PC-3 (cell line): ENCODE results near the gene TDRD7. TPM values are rescaled to one million over a fixed set of nuclear protein-coding genes. Genes with fewer than 3 reads are reported as not detected.
A peak's percentile ranks its signal among the peaks of the same experiment; 100 is the strongest.

Experiments
- ATAC-seq: fragments of 200-7000 bp; cut with Tn5 transposase; 2 replicates; pipeline ENCODE4 v1.9.1; 2020; ENCODE audit warnings: mild to moderate bottlenecking, moderate library complexity
- BruUV-seq: library from RNA; stranded (reverse); fragments of 400-500 nt; replicated peaks from 2 replicates; lab custom pipeline; 2021; lab: Mats Ljungman, UMichigan
- CTCF ChIA-PET: fragments of 300-600 bp; sonication (Branson Sonifier 250); formaldehyde crosslinking; loops from one replicate; lab custom pipeline; 2022; ENCODE audit warnings: antibody characterized with exemption; lab: Charles Lee
- POLR2A ChIA-PET: fragments of 300-600 bp; sonication (Branson Sonifier 250); formaldehyde crosslinking; loops from one replicate; lab custom pipeline; 2022; ENCODE audit warnings: antibody characterized with exemption; ENCODE audit not compliant: unreplicated experiment; lab: Charles Lee
- DNase-seq: peaks from one replicate; pipeline ENCODE4 v3.0.0-alpha.2; 2015
- H2AFZ ChIP-seq: fragments of 300-600 bp; sonication (generic); 2 replicates; pipeline ENCODE4 v1.6.0; 2016; ENCODE audit warnings: antibody characterized with exemption, low read length
- H3F3A ChIP-seq: fragments of 300-600 bp; sonication (generic); one replicate; pipeline ENCODE4 v1.6.0; 2017; ENCODE audit warnings: antibody characterized with exemption, low read length, control low read depth, mild to moderate bottlenecking; ENCODE audit not compliant: unreplicated experiment
- H3K27ac ChIP-seq: fragments of 300-600 bp; sonication (generic); 2 replicates; pipeline ENCODE4 v1.5.1; 2016; ENCODE audit warnings: mild to moderate bottlenecking, low read length
- H3K27me3 ChIP-seq: fragments of 300-600 bp; sonication (generic); 2 replicates; pipeline ENCODE4 v1.6.1; 2016; ENCODE audit warnings: low read length, mixed read lengths
- H3K36me3 ChIP-seq: fragments of 300-600 bp; sonication (generic); 2 replicates; pipeline ENCODE4 v1.6.1; 2016; ENCODE audit warnings: low read depth, mixed run types, low read length, mixed read lengths
- H3K4me1 ChIP-seq: fragments of 300-600 bp; sonication (generic); 2 replicates; pipeline ENCODE4 v1.5.1; 2016; ENCODE audit warnings: low read length; ENCODE audit not compliant: insufficient read depth
- H3K4me2 ChIP-seq: fragments of 300-600 bp; sonication (generic); 2 replicates; pipeline ENCODE4 v1.6.0; 2016; ENCODE audit warnings: low read length
- H3K4me3 ChIP-seq: fragments of 300-600 bp; sonication (generic); 2 replicates; pipeline ENCODE4 v1.5.1; 2016; ENCODE audit warnings: mild to moderate bottlenecking, low read length, mixed read lengths
- H3K79me2 ChIP-seq: fragments of 300-600 bp; sonication (generic); 2 replicates; pipeline ENCODE4 v1.6.1; 2017; ENCODE audit warnings: low read length, mixed read lengths
- H3K9ac ChIP-seq: fragments of 300-600 bp; sonication (generic); 2 replicates; pipeline ENCODE4 v1.6.0; 2016; ENCODE audit warnings: mild to moderate bottlenecking, low read length
- H3K9me2 ChIP-seq: fragments of 300-600 bp; sonication (generic); replicated peaks from 2 replicates; pipeline ENCODE4 v1.6.1; 2016; ENCODE audit warnings: mixed run types, low read length, mixed read lengths
- H3K9me3 ChIP-seq: fragments of 300-600 bp; sonication (generic); 2 replicates; pipeline ENCODE4 v1.6.1; 2016; ENCODE audit warnings: low read length, mixed read lengths
- H4K20me1 ChIP-seq: fragments of 300-600 bp; sonication (generic); 2 replicates; pipeline ENCODE4 v1.6.1; 2016; ENCODE audit warnings: low read length, mixed read lengths
- CTCF ChIP-seq: fragments of 300-600 bp; sonication (generic); conservative IDR thresholded peaks from 2 replicates; pipeline ENCODE4 v1.5.1; 2017; ENCODE audit warnings: antibody characterized with exemption, low read depth, mild to moderate bottlenecking, low read length
- EZH2 ChIP-seq: fragments of 300-600 bp; sonication (generic); IDR thresholded peaks from one replicate; pipeline ENCODE4 v1.6.1; 2017; ENCODE audit warnings: antibody characterized with exemption, mild to moderate bottlenecking, low read length; ENCODE audit not compliant: unreplicated experiment
- EZH2phosphoT487 ChIP-seq: fragments of 300-600 bp; sonication (generic); IDR thresholded peaks from 2 replicates; pipeline ENCODE4 v1.6.1; 2018; ENCODE audit warnings: mild to moderate bottlenecking, antibody characterized with exemption, low read length, borderline replicate concordance
- intact Hi-C: fragments of 100-400 bp; cut with micrococcal nuclease; formaldehyde crosslinking; loops from 2 replicates; pipeline ENCODE4 v1.9.0; 2023
- total RNA-seq: library from RNA; depleted of rRNA; stranded (reverse); fragments of >200 nt; gene quantifications from 2 replicates; pipeline ENCODE4 v1.2.3, GENCODE V29; 2014

The TDRD7 gene
- total RNA-seq, 1 experiment from 2014 or later, result 4.2 TPM

DNA sequence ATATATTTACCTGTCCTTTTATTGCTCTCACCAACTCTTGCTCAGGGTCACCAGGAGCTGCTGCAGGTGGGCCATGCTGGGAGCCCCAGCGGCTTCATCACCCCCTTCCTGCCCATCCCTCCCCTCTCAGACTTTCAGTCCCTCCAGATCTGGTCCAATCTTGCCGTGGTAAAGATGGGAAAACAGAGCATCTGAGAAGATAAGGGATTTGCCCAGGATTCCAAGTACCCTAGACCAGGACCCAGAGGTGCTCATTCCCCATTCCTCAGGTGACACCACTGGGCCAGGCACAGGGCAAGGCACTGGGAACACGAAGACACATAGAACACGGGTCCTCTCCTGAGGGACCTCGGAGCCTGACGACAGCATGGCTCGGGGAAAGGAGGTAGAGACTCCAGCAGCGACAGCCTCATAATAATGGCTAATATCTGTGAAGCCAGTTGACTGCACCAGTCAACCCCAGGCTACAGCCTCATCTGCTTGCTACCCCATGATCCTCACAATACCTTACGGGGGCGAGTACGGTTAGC lies 107.6 kb downstream of the TDRD7 start:
- peak overlapping the region; percentile 93 for H2AFZ ChIP-seq
- no TSS peak for BruUV-seq
- no peaks in the 10 kb centered on the region for H3K36me3 ChIP-seq
- DNase-seq, result no peak
- ChIA-PET POLR2A (interaction anchor here (0.7 kb wide), 1 partner anchor 662 kb away, joined by 3 read pairs; no protein-coding TSS in a partner anchor), CTCF (no interaction called here)
- H3K4me3 ChIP-seq, result peak overlapping the region; percentile 42
- H4K20me1 ChIP-seq, result no peaks in the 10 kb centered on the region
- H3F3A ChIP-seq, result no peaks in the 10 kb centered on the region
- no peaks in the 10 kb centered on the region for H3K9me2 ChIP-seq
- peak overlapping the region; percentile 44 for H3K9ac ChIP-seq
- H3K27ac ChIP-seq, result peak overlapping the region; percentile 60
- no peaks in the 10 kb centered on the region for H3K27me3 ChIP-seq
- ATAC-seq, result no peak
- H3K79me2 ChIP-seq, result no peaks in the 10 kb centered on the region
- H3K9me3 ChIP-seq, result no peaks in the 10 kb centered on the region
- TF ChIP-seq EZH2phosphoT487 (no peak), EZH2 (no peak), CTCF (no peak)
- H3K4me1 ChIP-seq, result peaks cover 13% of the 10 kb centered on the region
- H3K4me2 ChIP-seq, result peak overlapping the region; percentile 77
- intact Hi-C loops, result no loop called here

GRCh38 chr9:97521576-97522333 lies 109.9 kb downstream of the TDRD7 start:
- POLR2A ChIA-PET, result no interaction called here

More at GRCh38 chr9:97521576-97522333, 109.9 kb downstream of the TDRD7 start:
- no peaks in the 10 kb centered on the region for H3K36me3 ChIP-seq
- no peak overlapping the region for H3K4me3 ChIP-seq
- no TSS peak for BruUV-seq
- H3K9ac ChIP-seq, result no peak overlapping the region
- H3K9me2 ChIP-seq, result no peaks in the 10 kb centered on the region
- no peak for ATAC-seq
- TF ChIP-seq EZH2phosphoT487 (no peak), CTCF (no peak), EZH2 (no peak)
- H3K4me2 ChIP-seq, result no peak overlapping the region
- no peaks in the 10 kb centered on the region for H4K20me1 ChIP-seq
- H3K79me2 ChIP-seq, result no peaks in the 10 kb centered on the region
- no peak overlapping the region for H2AFZ ChIP-seq
- H3K4me1 ChIP-seq, result peaks cover 24% of the 10 kb centered on the region
- no peak overlapping the region for H3K27ac ChIP-seq
- H3F3A ChIP-seq, result no peaks in the 10 kb centered on the region
- intact Hi-C loops, result no loop called here
- no peak for DNase-seq
- H3K9me3 ChIP-seq, result no peaks in the 10 kb centered on the region
- CTCF ChIA-PET, result no interaction called here
- no peaks in the 10 kb centered on the region for H3K27me3 ChIP-seq
